ENCODE measurements around the gene CTSA. TPM values are rescaled to one million over a fixed set of nuclear protein-coding genes. Genes with fewer than 3 reads are reported as not detected.

CTSA gene
- total RNA-seq, 4 donors from 2014 or later = 42.7 to 103 (median 51.3) TPM

GRCh38 chr20:45940053-45940452, 48.9 kb downstream of the CTSA start:
- peaks cover 3 to 8% of the 10 kb centered on the region in 2 donors for H3K4me1 ChIP-seq
- no peak overlapping the region for H3K4me3 ChIP-seq (replicated peaks in 1 of 3)
- H3K27ac ChIP-seq = no peak overlapping the region
- no peaks in the 10 kb centered on the region for H3K27me3 ChIP-seq
- DNase-seq = no peak
- peaks cover 70 to 76% of the 10 kb centered on the region in 2 donors for H3K36me3 ChIP-seq
- intact Hi-C loops (cut with DNase I) = no loop called here
- H3K9me3 ChIP-seq = no peaks in the 10 kb centered on the region
- 95 to 98% methylated on average over 3 of the region's 3 CpGs for WGBS, 2 donors
- TF ChIP-seq CTCF (IDR thresholded peaks at IDR 0.05) (no peak), POLR2A (IDR thresholded peaks at IDR 0.05) (no peak)

GRCh38 chr20:45940469-45940868, 49.3 kb downstream of the CTSA start:
- WGBS, 2 donors = 83 to 94% methylated on average over 8 to 11 of the region's 13 CpGs
- no peak for DNase-seq
- no peak overlapping the region for H3K4me3 ChIP-seq (replicated peaks in 1 of 3)
- no peak overlapping the region for H3K27ac ChIP-seq
- peaks cover 3 to 8% of the 10 kb centered on the region in 2 donors for H3K4me1 ChIP-seq
- no peaks in the 10 kb centered on the region for H3K27me3 ChIP-seq
- peaks cover 74 to 80% of the 10 kb centered on the region in 2 donors for H3K36me3 ChIP-seq
- TF ChIP-seq CTCF (IDR thresholded peaks at IDR 0.05) = no peak
- no peak for TF ChIP-seq POLR2A (IDR thresholded peaks at IDR 0.05)
- no peaks in the 10 kb centered on the region for H3K9me3 ChIP-seq
- intact Hi-C loops (cut with DNase I) = no loop called here

GRCh38 chr20:45943613-45944012, 52.5 kb downstream of the CTSA start:
- intact Hi-C loops (cut with DNase I) = no loop called here
- H3K36me3 ChIP-seq = peaks cover 94 to 98% of the 10 kb centered on the region in 2 donors

GRCh38 chr20:45944151-45944964, 53.2 kb downstream of the CTSA start:
- Histone ChIP-seq H3K27ac (no peak overlapping the region), H3K4me3 (replicated peaks in 1 of 3) (no peak overlapping the region), H3K9me3 (no peaks in the 10 kb centered on the region), H3K4me1 (no peaks in the 10 kb centered on the region), H3K27me3 (no peaks in the 10 kb centered on the region), H3K36me3 (peaks cover 93 to 98% of the 10 kb centered on the region in 2 donors)
- DNase-seq = no peak
- TF ChIP-seq CTCF (IDR thresholded peaks at IDR 0.05) (no peak), POLR2A (IDR thresholded peaks at IDR 0.05) (no peak)
- intact Hi-C loops (cut with DNase I) = no loop called here
- 94 to 95% methylated on average over 15 of the region's 15 CpGs for WGBS, 2 donors

More at GRCh38 chr20:45943613-45944012, 52.5 kb downstream of the CTSA start:
- H3K4me3 ChIP-seq (replicated peaks in 1 of 3) = no peak overlapping the region
- no peaks in the 10 kb centered on the region for H3K27me3 ChIP-seq
- TF ChIP-seq CTCF (IDR thresholded peaks at IDR 0.05) (no peak), POLR2A (IDR thresholded peaks at IDR 0.05) (no peak)
- H3K4me1 ChIP-seq = no peaks in the 10 kb centered on the region
- DNase-seq = no peak
- H3K27ac ChIP-seq = no peak overlapping the region
- 87 to 92% methylated on average over 5 of the region's 6 CpGs for WGBS, 2 donors
- H3K9me3 ChIP-seq = no peaks in the 10 kb centered on the region

- 93% methylated on average over 19 of the region's 19 CpGs for WGBS, 2 donors
- no peak for DNase-seq
- H3K4me1 ChIP-seq = no peaks in the 10 kb centered on the region
- H3K36me3 ChIP-seq = peaks cover 92 to 98% of the 10 kb centered on the region in 2 donors
- no peak overlapping the region for H3K4me3 ChIP-seq (replicated peaks in 1 of 3)
- intact Hi-C loops (cut with DNase I) = no loop called here
- no peak overlapping the region for H3K27ac ChIP-seq
- TF ChIP-seq CTCF (IDR thresholded peaks at IDR 0.05) (no peak), POLR2A (IDR thresholded peaks at IDR 0.05) (no peak)
- no peaks in the 10 kb centered on the region for H3K9me3 ChIP-seq
- H3K27me3 ChIP-seq = no peaks in the 10 kb centered on the region
Measured at GRCh38 chr20:45944965-45945677, 54.0 kb downstream of the CTSA start.

Measured in thyroid gland (tissue), 4 donors.